ENCODE measurements around the gene LAS1L. TPM values are rescaled to one million over a fixed set of nuclear protein-coding genes. Genes with fewer than 3 reads are reported as not detected.

The LAS1L gene
- total RNA-seq, 1 experiment from 2014 or later, result 72.9 TPM

DNA sequence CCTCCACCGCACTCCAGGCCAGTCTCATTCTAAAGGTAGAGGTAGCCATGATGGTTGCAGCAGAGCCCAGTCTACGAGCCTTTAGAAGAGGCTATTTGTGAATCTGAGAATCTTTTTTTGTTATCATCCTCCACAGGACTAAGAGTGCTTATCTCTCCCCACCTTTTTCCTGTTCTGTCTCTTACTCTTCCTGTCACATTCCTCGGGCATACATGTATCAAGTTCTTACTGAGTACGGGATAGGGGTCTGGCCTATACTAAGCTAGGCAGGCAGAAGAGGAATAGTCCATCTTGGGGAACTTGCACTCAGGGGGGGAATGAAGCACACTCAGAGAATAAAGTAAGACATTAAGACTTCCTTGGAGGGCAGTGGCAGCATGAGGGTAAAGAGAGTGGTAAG is 25.7 kb downstream of the LAS1L start:
- no peaks in the 10 kb centered on the region for H3K27me3 ChIP-seq (ENCODE audit: insufficient read depth, low read length)
- no peak overlapping the region for H2AFZ ChIP-seq (ENCODE audit: low read length)
- no peak overlapping the region for H3K9ac ChIP-seq (ENCODE audit: extremely low read depth, insufficient read length, low read length)
- H3K4me2 ChIP-seq (ENCODE audit: insufficient read depth, insufficient read length, low read length), result no peak overlapping the region
- H3K23me2 ChIP-seq (ENCODE audit: insufficient read length, low read depth, low read length, poor library complexity, severe bottlenecking), result no peaks in the 10 kb centered on the region
- no peak for DNase-seq
- H2BK120ac ChIP-seq (ENCODE audit: low read depth, low read length, poor library complexity, severe bottlenecking), result no peak overlapping the region
- no peak overlapping the region for H4K8ac ChIP-seq (replicated peaks; ENCODE audit: insufficient read length, low read depth, low read length)
- no peak overlapping the region for H2BK20ac ChIP-seq (ENCODE audit: low read depth, low read length, poor library complexity, severe bottlenecking)
- H3K18ac ChIP-seq (ENCODE audit: insufficient read length, low read depth, low read length), result no peak overlapping the region
- Mint-ChIP-seq H3K4me3 (no peak overlapping the region), H3K9me3 (peaks cover 46 to 51% of the 10 kb centered on the region in 2 experiments), H3K27me3 (ENCODE audit: low read depth) (no peaks in the 10 kb centered on the region; the same call in none of the 2 replicates), H3K4me1 (peaks cover 4 to 6% of the 10 kb centered on the region in 2 experiments), H3K36me3 (ENCODE audit: insufficient read depth in 1 of 3, low read depth in 3 of 3) (peaks cover 22 to 66% (median 31%) of the 10 kb centered on the region in 3 experiments), H3K27ac (no peak overlapping the region)
- no peak overlapping the region for H2AK5ac ChIP-seq (ENCODE audit: insufficient read length, low read length)
- no peaks in the 10 kb centered on the region for H3K79me2 ChIP-seq (ENCODE audit: insufficient read depth, low read length)
- H3K4me1 ChIP-seq (ENCODE audit: insufficient read depth, low read length), result no peaks in the 10 kb centered on the region
- no peak overlapping the region for H3K23ac ChIP-seq (ENCODE audit: insufficient read length, low read depth, low read length)
- H4K91ac ChIP-seq (ENCODE audit: insufficient read length, low read depth, low read length), result no peak overlapping the region
- H2BK5ac ChIP-seq (ENCODE audit: insufficient read length, low read length), result no peak overlapping the region
- H2BK15ac ChIP-seq (ENCODE audit: low read depth, low read length), result no peak overlapping the region
- H3K79me1 ChIP-seq (ENCODE audit: insufficient read depth, low read depth, low read length, poor library complexity, severe bottlenecking), result no peaks in the 10 kb centered on the region
- H3K14ac ChIP-seq (ENCODE audit: insufficient read depth, low read length), result no peak overlapping the region
- no peak overlapping the region for H4K5ac ChIP-seq (ENCODE audit: insufficient read length, low read depth, low read length)
- H3K27ac ChIP-seq (ENCODE audit: insufficient read length, low read depth, low read length), result no peak overlapping the region
- no peak overlapping the region for H3K56ac ChIP-seq (ENCODE audit: insufficient read length, low read depth, low read length)
- whole genome bisulfite sequencing (ENCODE audit: extremely low coverage, insufficient read length, low lambda C conversion rate), result no CpG with 5 or more reads among the region's 4 CpGs
- no peak overlapping the region for H3T11ph ChIP-seq (ENCODE audit: low read length)
- H4K20me1 ChIP-seq (ENCODE audit: control insufficient read depth, insufficient read depth, insufficient read length), result no peaks in the 10 kb centered on the region
- no peak overlapping the region for H2BK12ac ChIP-seq (ENCODE audit: insufficient read length, low read depth, low read length)
- TF ChIP-seq, protein P1, sequence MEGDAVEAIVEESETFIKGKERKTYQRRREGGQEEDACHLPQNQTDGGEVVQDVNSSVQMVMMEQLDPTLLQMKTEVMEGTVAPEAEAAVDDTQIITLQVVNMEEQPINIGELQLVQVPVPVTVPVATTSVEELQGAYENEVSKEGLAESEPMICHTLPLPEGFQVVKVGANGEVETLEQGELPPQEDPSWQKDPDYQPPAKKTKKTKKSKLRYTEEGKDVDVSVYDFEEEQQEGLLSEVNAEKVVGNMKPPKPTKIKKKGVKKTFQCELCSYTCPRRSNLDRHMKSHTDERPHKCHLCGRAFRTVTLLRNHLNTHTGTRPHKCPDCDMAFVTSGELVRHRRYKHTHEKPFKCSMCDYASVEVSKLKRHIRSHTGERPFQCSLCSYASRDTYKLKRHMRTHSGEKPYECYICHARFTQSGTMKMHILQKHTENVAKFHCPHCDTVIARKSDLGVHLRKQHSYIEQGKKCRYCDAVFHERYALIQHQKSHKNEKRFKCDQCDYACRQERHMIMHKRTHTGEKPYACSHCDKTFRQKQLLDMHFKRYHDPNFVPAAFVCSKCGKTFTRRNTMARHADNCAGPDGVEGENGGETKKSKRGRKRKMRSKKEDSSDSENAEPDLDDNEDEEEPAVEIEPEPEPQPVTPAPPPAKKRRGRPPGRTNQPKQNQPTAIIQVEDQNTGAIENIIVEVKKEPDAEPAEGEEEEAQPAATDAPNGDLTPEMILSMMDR (conservative IDR thresholded peaks at IDR 0.05), result no peak
- peaks cover 37% of the 10 kb centered on the region for H3K9me3 ChIP-seq (ENCODE audit: control insufficient read depth, low read depth, low read length)
- H3K4ac ChIP-seq (ENCODE audit: low read depth, low read length), result no peak overlapping the region

Measured in H9 (cell line).